Measurements from ENCODE around the gene B3GNT9. TPM values are rescaled to one million over a fixed set of nuclear protein-coding genes. Genes with fewer than 3 reads are reported as not detected.

Gene B3GNT9
- total and polyA plus RNA-seq, 7 donors: 0.46 to 18.8 (median 8.7) TPM

GRCh38 chr16:67174706-67175231, 24.0 kb upstream of the B3GNT9 start:
- no peaks in the 10 kb centered on the region for H3K36me3 ChIP-seq
- peak overlapping the region; percentile 22 to 52 (median 46) for H3K4me3 ChIP-seq
- H3K4me1 ChIP-seq: peaks cover 0 to 60% (median 54%) of the 10 kb centered on the region in 4 donors
- TF ChIP-seq CTCF (IDR thresholded peaks at IDR 0.05): no peak
- no peak for TF ChIP-seq POLR2A (IDR thresholded peaks at IDR 0.05)
- no peak for TF ChIP-seq EP300 (IDR thresholded peaks at IDR 0.05)
- TF ChIP-seq POLR2AphosphoS5 (IDR thresholded peaks at IDR 0.05): no peak
- H3K27me3 ChIP-seq: no peaks in the 10 kb centered on the region
- 41 to 59% methylated on average over 31 of the region's 31 CpGs for WGBS, 2 donors
- no peaks in the 10 kb centered on the region for H3K9me3 ChIP-seq
- intact Hi-C loops (cut with DNase I): no loop called here
- H3K27ac ChIP-seq: peak overlapping the region; percentile 89 to 95 (median 90)
- DNase-seq: no peak

GRCh38 chr16:67173808-67174705, 23.3 kb upstream of the B3GNT9 start:
- H3K36me3 ChIP-seq: no peaks in the 10 kb centered on the region
- peak overlapping the region; percentile 89 to 95 (median 90) for H3K27ac ChIP-seq
- peaks cover 0 to 67% (median 61%) of the 10 kb centered on the region in 4 donors for H3K4me1 ChIP-seq
- peak overlapping the region; percentile 22 to 52 (median 46) for H3K4me3 ChIP-seq
- H3K27me3 ChIP-seq: no peaks in the 10 kb centered on the region
- 1% methylated on average over 71 of the region's 71 CpGs for WGBS, 2 donors
- intact Hi-C loops (cut with DNase I): no loop called here
- peak; percentile 96 for DNase-seq
- TF ChIP-seq CTCF (IDR thresholded peaks at IDR 0.05): peak in 3 of 4 experiments; percentile 10 to 37 (median 33)
- TF ChIP-seq EP300 (IDR thresholded peaks at IDR 0.05): peak in 1 of 4 donors; percentile 70
- peak; percentile 61 to 67 for TF ChIP-seq POLR2A (IDR thresholded peaks at IDR 0.05)
- TF ChIP-seq POLR2AphosphoS5 (IDR thresholded peaks at IDR 0.05): peak; percentile 54 to 86 (median 76)
- H3K9me3 ChIP-seq: no peaks in the 10 kb centered on the region

- Histone ChIP-seq H3K27me3 (no peaks in the 10 kb centered on the region), H3K4me1 (peaks cover 0 to 67% (median 60%) of the 10 kb centered on the region in 4 donors), H3K36me3 (no peaks in the 10 kb centered on the region), H3K27ac (peak overlapping the region; percentile 89 to 95 (median 90)), H3K9me3 (no peaks in the 10 kb centered on the region), H3K4me3 (peak overlapping the region in 3 of 4 donors; percentile 40 to 52 (median 52))
- intact Hi-C loops (cut with DNase I): no loop called here
- 78 to 98% methylated on average over 1 of the region's 1 CpG for whole genome bisulfite sequencing, 2 donors
- no peak for TF ChIP-seq POLR2A (IDR thresholded peaks at IDR 0.05)
- TF ChIP-seq POLR2AphosphoS5 (IDR thresholded peaks at IDR 0.05): no peak
- no peak for TF ChIP-seq CTCF (IDR thresholded peaks at IDR 0.05)
- TF ChIP-seq EP300 (IDR thresholded peaks at IDR 0.05): no peak
- no peak for DNase-seq
Measured at GRCh38 chr16:67173323-67173722, 22.5 kb upstream of the B3GNT9 start.

- no peaks in the 10 kb centered on the region for H3K36me3 ChIP-seq
- peak overlapping the region; percentile 87 to 95 (median 90) for H3K27ac ChIP-seq
- H3K27me3 ChIP-seq: peaks cover under 1 to 3% (median 2%) of the 10 kb centered on the region in 3 donors
- TF ChIP-seq EP300 (IDR thresholded peaks at IDR 0.05): no peak
- no peak for TF ChIP-seq POLR2AphosphoS5 (IDR thresholded peaks at IDR 0.05)
- no peak for TF ChIP-seq CTCF (IDR thresholded peaks at IDR 0.05)
- TF ChIP-seq POLR2A (IDR thresholded peaks at IDR 0.05): no peak
- peak overlapping the region; percentile 29 to 57 (median 48) for H3K4me3 ChIP-seq
- no peak for DNase-seq
- 50 to 55% methylated on average over 14 of the region's 14 CpGs for WGBS, 2 donors
- no peaks in the 10 kb centered on the region for H3K9me3 ChIP-seq
- H3K4me1 ChIP-seq: peaks cover 0 to 57% (median 52%) of the 10 kb centered on the region in 4 donors
- intact Hi-C loops (cut with DNase I): no loop called here
Measured at GRCh38 chr16:67170949-67171649, 20.3 kb upstream of the B3GNT9 start.
